A673 (cell line): Measurements from ENCODE around the gene NECAP2. TPM values are rescaled to one million over a fixed set of nuclear protein-coding genes. Genes with fewer than 3 reads are reported as not detected.

Experiments used
- BruUV-seq: library from RNA; stranded (reverse); fragments of 400-500 nt; replicated peaks from 2 replicates; lab custom pipeline; 2021; lab: Mats Ljungman, UMichigan
- CTCF ChIA-PET: fragments of 300-600 bp; sonication (Branson Sonifier 250); formaldehyde crosslinking; loops from one replicate; lab custom pipeline; 2022; ENCODE audit warnings: antibody characterized with exemption; lab: Charles Lee
- POLR2A ChIA-PET: fragments of 300-600 bp; sonication (Branson Sonifier 250); formaldehyde crosslinking; loops from one replicate; lab custom pipeline; 2022; ENCODE audit warnings: antibody characterized with exemption; ENCODE audit not compliant: low non-redundant PET; lab: Charles Lee
- DNase-seq: peaks from one replicate; pipeline ENCODE4 v3.0.0-alpha.2; 2015; ENCODE audit warnings: low spot score
- H3K27ac ChIP-seq: fragments of 200-600 bp; sonication (generic); 2 replicates; pipeline ENCODE4 v1.5.1; 2016; ENCODE audit warnings: mixed run types, low read depth, mild to moderate bottlenecking, mixed read lengths, antibody characterized with exemption, low read length; ENCODE audit not compliant: poor library complexity, severe bottlenecking
- H3K27me3 ChIP-seq: fragments of 200-600 bp; sonication (generic); replicated peaks from 2 replicates; pipeline ENCODE4 v1.6.1; 2017; ENCODE audit warnings: mixed run types, low read depth, mild to moderate bottlenecking, mixed read lengths, antibody characterized with exemption, low read length; ENCODE audit not compliant: insufficient read depth, poor library complexity
- H3K36me3 ChIP-seq: fragments of 200-600 bp; sonication (generic); 2 replicates; pipeline ENCODE4 v1.6.1; 2016; ENCODE audit warnings: mixed run types, mild to moderate bottlenecking, mixed read lengths, antibody characterized with exemption, low read length; ENCODE audit not compliant: insufficient read depth, poor library complexity, severe bottlenecking
- H3K4me1 ChIP-seq: fragments of 200-600 bp; sonication (generic); 2 replicates; pipeline ENCODE4 v1.6.1; 2017; ENCODE audit warnings: mixed run types, mild to moderate bottlenecking, mixed read lengths, antibody characterized with exemption, low read length; ENCODE audit not compliant: insufficient read depth, poor library complexity, severe bottlenecking
- H3K4me3 ChIP-seq: fragments of 200-600 bp; sonication (generic); 2 replicates; pipeline ENCODE4 v1.5.1; 2016; ENCODE audit warnings: low read depth, mixed run types, mild to moderate bottlenecking, mixed read lengths, low read length; ENCODE audit not compliant: poor library complexity, severe bottlenecking
- H3K9me3 ChIP-seq: fragments of 200-600 bp; sonication (generic); 2 replicates; pipeline ENCODE4 v1.6.1; 2016; ENCODE audit warnings: mixed run types, low read depth, mild to moderate bottlenecking, mixed read lengths, antibody characterized with exemption, low read length; ENCODE audit not compliant: poor library complexity, severe bottlenecking
- CTCF ChIP-seq: fragments of 300-800, 200-600 bp; sonication (generic); conservative IDR thresholded peaks from 2 replicates; pipeline ENCODE4 v1.5.1; 2017; ENCODE audit warnings: low read depth, mild to moderate bottlenecking, antibody characterized with exemption, low read length, moderate library complexity, mixed read lengths
- EZH2 ChIP-seq: fragments of 200-600 bp; sonication (generic); IDR thresholded peaks from 2 replicates; pipeline ENCODE4 v1.6.1; 2017; ENCODE audit warnings: borderline replicate concordance, low read depth, mild to moderate bottlenecking, mixed read lengths, antibody characterized with exemption, low read length; ENCODE audit not compliant: poor library complexity, severe bottlenecking
- intact Hi-C: fragments of 100-400 bp; cut with micrococcal nuclease; formaldehyde crosslinking; loops from one replicate; pipeline ENCODE4 v1.10.0; 2022; ENCODE audit not compliant: unreplicated experiment
- total RNA-seq: library from RNA; stranded (reverse); gene quantifications from 2 replicates; pipeline ENCODE4 v1.2.3, GENCODE V29; 2021

The NECAP2 gene
- total RNA-seq, 1 experiment from 2014 or later = 47.6 TPM

GRCh38 chr1:16462773-16463330, 22.3 kb downstream of the NECAP2 start:
- Histone ChIP-seq H3K27ac (no peak overlapping the region), H3K27me3 (no peaks in the 10 kb centered on the region), H3K36me3 (peaks cover 19% of the 10 kb centered on the region), H3K4me1 (no peaks in the 10 kb centered on the region), H3K4me3 (no peak overlapping the region), H3K9me3 (no peaks in the 10 kb centered on the region)
- BruUV-seq = no TSS peak
- POLR2A ChIA-PET = no interaction called here
- intact Hi-C loops = no loop called here
- no peak for DNase-seq
- CTCF ChIA-PET = no interaction called here
- TF ChIP-seq EZH2 (no peak), CTCF (no peak)

- ChIA-PET CTCF (no interaction called here), POLR2A (no interaction called here)
- no peak for DNase-seq
- Histone ChIP-seq H3K36me3 (peaks cover under 1% of the 10 kb centered on the region), H3K9me3 (no peaks in the 10 kb centered on the region), H3K27me3 (no peaks in the 10 kb centered on the region), H3K27ac (no peak overlapping the region), H3K4me3 (no peak overlapping the region), H3K4me1 (no peaks in the 10 kb centered on the region)
- intact Hi-C loops = no loop called here
- BruUV-seq = no TSS peak
- no peak for TF ChIP-seq EZH2
- TF ChIP-seq CTCF = no peak
Observed at GRCh38 chr1:16464917-16465625, 24.5 kb downstream of the NECAP2 start.

GRCh38 chr1:16468558-16468957, 28.0 kb downstream of the NECAP2 start:
- no peaks in the 10 kb centered on the region for H3K4me1 ChIP-seq
- H3K27me3 ChIP-seq = no peaks in the 10 kb centered on the region
- intact Hi-C loops = no loop called here
- no peak for DNase-seq
- CTCF ChIA-PET = no interaction called here
- H3K27ac ChIP-seq = no peak overlapping the region
- POLR2A ChIA-PET = no interaction called here
- H3K36me3 ChIP-seq = no peaks in the 10 kb centered on the region
- no peaks in the 10 kb centered on the region for H3K9me3 ChIP-seq
- TF ChIP-seq EZH2 (no peak), CTCF (no peak)
- no TSS peak for BruUV-seq
- no peak overlapping the region for H3K4me3 ChIP-seq
